IPS-20b (cell line): ENCODE data around the gene HMMR.
"Not testable (repeated sequence)": the region's sequence is repeated elsewhere in the genome, so short reads cannot be mapped to it uniquely, and the experiment has no call there.

Experiments used
- H3K27ac ChIP-seq: one replicate; pipeline ENCODE4 v1.5.1; 2013; ENCODE audit warnings: low read length
- H3K27me3 ChIP-seq: 2 replicates; pipeline ENCODE4 v1.6.1; 2013; ENCODE audit warnings: mild to moderate bottlenecking, low read length, inconsistent platforms; ENCODE audit not compliant: insufficient read depth
- H3K36me3 ChIP-seq: 2 replicates; pipeline ENCODE4 v1.6.1; 2013; ENCODE audit warnings: low read depth, mild to moderate bottlenecking, inconsistent platforms, low read length, moderate library complexity; ENCODE audit not compliant: insufficient read depth
- H3K4me1 ChIP-seq: 2 replicates; pipeline ENCODE4 v1.6.1; 2013; ENCODE audit warnings: mild to moderate bottlenecking, control low read depth, inconsistent platforms, low read length, moderate library complexity; ENCODE audit not compliant: insufficient read depth
- H3K4me3 ChIP-seq: 2 replicates; pipeline ENCODE4 v1.5.1; 2013; ENCODE audit warnings: mild to moderate bottlenecking, low read length, inconsistent platforms
- H3K9ac ChIP-seq: 2 replicates; pipeline ENCODE4 v1.6.1; 2013; ENCODE audit warnings: low read depth, mild to moderate bottlenecking, inconsistent platforms, low read length, moderate library complexity
- H3K9me3 ChIP-seq: 2 replicates; pipeline ENCODE4 v1.6.1; 2013; ENCODE audit warnings: mild to moderate bottlenecking, low read depth, low read length, inconsistent platforms; ENCODE audit not compliant: insufficient read depth

The HMMR gene

GRCh38 chr5:163460562-163461171 lies at the start of gene HMMR:
Gene HMMR (plus strand): TSS chr5:163460632. CDS start chr5:163460693, 61 bp downstream.
- peaks cover 29% of the 10 kb centered on the region for H3K36me3 ChIP-seq
- H3K27me3 ChIP-seq = no peaks in the 10 kb centered on the region
- peak within 1 kb of the TSS; percentile 88 for H3K27ac ChIP-seq
- peaks cover 7% of the 10 kb centered on the region; the same call in 1 of the 2 replicates for H3K4me1 ChIP-seq
- no peaks in the 10 kb centered on the region for H3K9me3 ChIP-seq
- peak within 1 kb of the TSS; percentile 99 for H3K9ac ChIP-seq
- H3K4me3 ChIP-seq = peak within 1 kb of the TSS; percentile 99

GRCh38 chr5:163415673-163416072 lies 44.8 kb upstream of the HMMR start:
- Histone ChIP-seq H3K9ac (peak overlapping the region; percentile 63; the same call in 1 of the 2 replicates), H3K4me3 (peak overlapping the region; percentile 51; the same call in 1 of the 2 replicates), H3K4me1 (peaks cover 13% of the 10 kb centered on the region; the same call in 1 of the 2 replicates)
- not testable (repeated sequence) for H3K27ac ChIP-seq, H3K36me3 ChIP-seq, H3K9me3 ChIP-seq, H3K27me3 ChIP-seq

- no peaks in the 10 kb centered on the region for H3K4me1 ChIP-seq
- no peak overlapping the region for H3K27ac ChIP-seq
- no peak overlapping the region for H3K9ac ChIP-seq
- H3K9me3 ChIP-seq = no peaks in the 10 kb centered on the region
- H3K4me3 ChIP-seq = no peak overlapping the region
- no peaks in the 10 kb centered on the region for H3K27me3 ChIP-seq
- no peaks in the 10 kb centered on the region for H3K36me3 ChIP-seq
Observed at GRCh38 chr5:163424836-163425235, 35.6 kb upstream of the HMMR start.

GRCh38 chr5:163426128-163426527 lies 34.3 kb upstream of the HMMR start:
- H3K9me3 ChIP-seq, H3K27ac ChIP-seq, H3K27me3 ChIP-seq, H3K36me3 ChIP-seq, H3K4me3 ChIP-seq, H3K9ac ChIP-seq, H3K4me1 ChIP-seq: not testable (repeated sequence)

- Histone ChIP-seq H3K9me3 (no peaks in the 10 kb centered on the region), H3K9ac (no peak overlapping the region), H3K4me1 (peaks cover 9% of the 10 kb centered on the region; the same call in 1 of the 2 replicates), H3K27ac (no peak overlapping the region), H3K4me3 (no peak overlapping the region), H3K27me3 (no peaks in the 10 kb centered on the region), H3K36me3 (no peaks in the 10 kb centered on the region)
Observed at GRCh38 chr5:163432544-163432943, 27.9 kb upstream of the HMMR start.

GRCh38 chr5:163433271-163433670 lies 27.2 kb upstream of the HMMR start:
- peaks cover 9% of the 10 kb centered on the region; the same call in 1 of the 2 replicates for H3K4me1 ChIP-seq

GRCh38 chr5:163434401-163434866 lies 26.0 kb upstream of the HMMR start:
- Histone ChIP-seq H3K36me3 (peaks cover 9% of the 10 kb centered on the region), H3K4me3 (no peak overlapping the region), H3K4me1 (peaks cover 9% of the 10 kb centered on the region; the same call in 1 of the 2 replicates), H3K9ac (no peak overlapping the region), H3K27me3 (no peaks in the 10 kb centered on the region), H3K9me3 (no peaks in the 10 kb centered on the region), H3K27ac (no peak overlapping the region)

More at GRCh38 chr5:163433271-163433670, 27.2 kb upstream of the HMMR start:
- 0 out of 2 replicates have a peak, but pooled peaks cover under 1% of the 10 kb centered on the region for H3K36me3 ChIP-seq
- H3K9ac ChIP-seq = no peak overlapping the region
- no peak overlapping the region for H3K4me3 ChIP-seq
- H3K9me3 ChIP-seq = no peaks in the 10 kb centered on the region
- no peak overlapping the region for H3K27ac ChIP-seq
- no peaks in the 10 kb centered on the region for H3K27me3 ChIP-seq

- peaks cover 30% of the 10 kb centered on the region for H3K36me3 ChIP-seq
- H3K9me3 ChIP-seq = no peaks in the 10 kb centered on the region
- peak overlapping the region; percentile 63 for H3K4me3 ChIP-seq
- no peaks in the 10 kb centered on the region for H3K27me3 ChIP-seq
- peak overlapping the region; percentile 61; the same call in 1 of the 2 replicates for H3K9ac ChIP-seq
- peak overlapping the region; percentile 0 for H3K27ac ChIP-seq
- H3K4me1 ChIP-seq = peaks cover 8% of the 10 kb centered on the region; the same call in 1 of the 2 replicates
Observed at GRCh38 chr5:163436515-163436914, 23.9 kb upstream of the HMMR start.

GRCh38 chr5:163437011-163437308 lies 23.5 kb upstream of the HMMR start:
- H3K4me1 ChIP-seq = peaks cover 6% of the 10 kb centered on the region; the same call in 1 of the 2 replicates
- H3K27ac ChIP-seq = peak overlapping the region; percentile 0
- peaks cover 35% of the 10 kb centered on the region for H3K36me3 ChIP-seq
- H3K27me3 ChIP-seq = no peaks in the 10 kb centered on the region
- H3K9me3 ChIP-seq = no peaks in the 10 kb centered on the region
- peak overlapping the region; percentile 61; the same call in 1 of the 2 replicates for H3K9ac ChIP-seq
- H3K4me3 ChIP-seq = peak overlapping the region; percentile 63

GRCh38 chr5:163437309-163438182 lies 22.9 kb upstream of the HMMR start, which contains the start of gene CCNG1:
Gene CCNG1 (plus strand): TSS chr5:163437595. CDS start chr5:163439257, 1,662 bp downstream.
- Histone ChIP-seq H3K27me3 (no peaks in the 10 kb centered on the region), H3K4me1 (peaks cover 6% of the 10 kb centered on the region; the same call in 1 of the 2 replicates), H3K27ac (peak within 1 kb of the TSS; percentile 93), H3K9ac (peak within 1 kb of the TSS; percentile 98), H3K4me3 (peak within 1 kb of the TSS; percentile 89), H3K36me3 (peaks cover 41% of the 10 kb centered on the region), H3K9me3 (no peaks in the 10 kb centered on the region)

- peaks cover 55% of the 10 kb centered on the region for H3K36me3 ChIP-seq
- H3K4me3 ChIP-seq = peak overlapping the region; percentile 89
- H3K9ac ChIP-seq = peak overlapping the region; percentile 98; the same call in 1 of the 2 replicates
- no peak overlapping the region for H3K27ac ChIP-seq
- H3K27me3 ChIP-seq = no peaks in the 10 kb centered on the region
- no peaks in the 10 kb centered on the region for H3K9me3 ChIP-seq
- H3K4me1 ChIP-seq = peaks cover 6% of the 10 kb centered on the region; the same call in 1 of the 2 replicates
Observed at GRCh38 chr5:163439092-163439425, 21.4 kb upstream of the HMMR start.
